Immature natural killer cell (primary cell): Measurements from ENCODE around the gene SUPT3H. TPM values are rescaled to one million over a fixed set of nuclear protein-coding genes. Genes with fewer than 3 reads are reported as not detected.
A peak's percentile ranks its signal among the peaks of the same experiment; 100 is the strongest.

Experiments
- DNase-seq, 3 donors: peaks; one replicate each; pipeline ENCODE4 v3.0.0; 2022; ENCODE audit warnings: mixed read lengths in 1 of 3
- H3K27ac Mint-ChIP-seq, 6 donors: one replicate each; pipeline ENCODE4 v1.8.0; 2020; ENCODE audit warnings: mixed read lengths in 6 of 6, mild to moderate bottlenecking in 5 of 6, inconsistent platforms in 4 of 6, moderate library complexity in 3 of 6
- H3K27me3 Mint-ChIP-seq, 3 donors: one replicate each; pipeline ENCODE4 v1.8.0; 2020 to 2021; ENCODE audit warnings: low read depth in 3 of 3, mild to moderate bottlenecking in 3 of 3, mixed read lengths in 3 of 3, moderate library complexity in 3 of 3, inconsistent platforms in 1 of 3
- H3K36me3 Mint-ChIP-seq, 3 donors: one replicate each; pipeline ENCODE4 v1.8.0; 2020; ENCODE audit warnings: mixed read lengths in 3 of 3, inconsistent platforms in 2 of 3, mild to moderate bottlenecking in 2 of 3
- H3K4me1 Mint-ChIP-seq, 2 donors: one replicate each; pipeline ENCODE4 v1.8.0; 2020; ENCODE audit warnings: inconsistent platforms in 2 of 2, mild to moderate bottlenecking in 2 of 2, mixed read lengths in 2 of 2, moderate library complexity in 1 of 2
- H3K4me3 Mint-ChIP-seq, 5 donors: one replicate each; pipeline ENCODE4 v1.8.0; 2020; ENCODE audit warnings: mild to moderate bottlenecking in 5 of 5, mixed read lengths in 5 of 5, inconsistent platforms in 3 of 5, moderate library complexity in 3 of 5
- H3K9me3 Mint-ChIP-seq, 6 donors: one replicate each; pipeline ENCODE4 v1.8.0; 2020; ENCODE audit warnings: mild to moderate bottlenecking in 6 of 6, mixed read lengths in 6 of 6, inconsistent platforms in 4 of 6, moderate library complexity in 3 of 6
- polyA plus RNA-seq, 3 donors: library from polyadenylated mRNA; unstranded; fragments of 300-500 nt; fragmentation: Illumina TruSeq; gene quantifications; one replicate each; pipeline ENCODE4 v1.2.3, GENCODE V29; 2021

SUPT3H gene
- polyA plus RNA-seq, 3 donors from 2014 or later = 3.4 to 12.5 (median 8.8) TPM

DNA sequence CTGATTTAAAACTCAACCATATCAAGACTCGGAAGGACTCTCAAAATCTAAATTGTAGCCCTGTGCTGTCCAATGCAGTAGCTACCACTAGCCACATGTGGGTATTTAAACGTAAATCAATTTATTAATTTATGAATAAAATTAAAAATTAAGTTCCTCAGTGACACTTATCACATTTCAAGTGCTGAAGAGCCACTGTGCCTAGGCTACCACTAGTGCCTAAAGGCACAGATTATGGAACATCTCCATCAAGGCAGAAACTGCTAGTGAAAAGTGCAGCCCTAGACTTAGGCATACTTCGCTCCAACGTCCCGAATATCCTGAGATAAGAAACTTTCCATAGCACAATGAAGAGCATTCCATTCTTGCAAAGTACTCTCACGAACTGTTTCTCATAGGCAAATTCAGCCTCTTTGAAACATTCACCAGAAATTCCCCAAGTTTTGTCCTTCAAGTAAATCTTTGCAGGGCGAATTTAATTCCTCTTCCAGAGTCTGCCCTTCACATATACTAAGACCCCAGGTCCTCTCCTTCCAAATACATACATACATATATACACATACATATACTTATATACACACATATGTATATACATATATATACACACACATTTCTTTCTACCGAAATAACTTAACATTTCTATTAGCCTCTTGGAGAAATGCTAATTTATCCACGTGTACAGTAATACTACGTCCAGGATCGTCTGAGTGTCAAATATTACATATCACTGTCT is 1.3 kb downstream of the SUPT3H start:
- peaks cover 20 to 27% of the 10 kb centered on the region in 2 donors for H3K4me1 Mint-ChIP-seq
- peaks cover 5 to 15% (median 15%) of the 10 kb centered on the region in 3 donors for H3K27me3 Mint-ChIP-seq
- H3K9me3 Mint-ChIP-seq = no peaks in the 10 kb centered on the region
- no peaks in the 10 kb centered on the region for H3K36me3 Mint-ChIP-seq
- DNase-seq = no peak
- peak overlapping the region; percentile 95 to 100 (median 100) for H3K4me3 Mint-ChIP-seq
- peak overlapping the region; percentile 93 to 99 (median 98) for H3K27ac Mint-ChIP-seq

DNA sequence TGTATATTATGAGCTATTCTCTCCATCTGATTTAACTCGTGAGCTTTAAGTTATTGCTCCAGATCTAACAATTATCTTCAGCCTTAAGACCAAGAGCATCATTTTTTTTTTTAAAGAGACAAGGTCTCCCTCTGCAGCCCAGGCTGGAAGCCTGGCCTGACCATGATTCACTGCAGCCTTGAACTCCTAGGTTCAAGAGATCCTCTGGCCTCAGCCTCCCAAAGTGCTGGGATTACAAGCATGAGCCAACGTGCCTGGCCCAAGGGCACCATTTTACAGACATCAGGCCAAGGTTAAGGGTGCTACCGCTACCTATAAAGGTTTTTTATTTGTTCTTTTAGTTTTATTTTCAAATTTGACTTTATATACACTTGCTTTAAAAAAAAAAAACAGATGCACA is 2.3 kb downstream of the SUPT3H start:
- no peak overlapping the region for H3K4me3 Mint-ChIP-seq
- peaks cover 20 to 27% of the 10 kb centered on the region in 2 donors for H3K4me1 Mint-ChIP-seq
- peak overlapping the region in 4 of 6 donors; percentile 0 to 53 (median 18) for H3K27ac Mint-ChIP-seq
- H3K36me3 Mint-ChIP-seq = no peaks in the 10 kb centered on the region
- peaks cover 5 to 15% (median 15%) of the 10 kb centered on the region in 3 donors for H3K27me3 Mint-ChIP-seq
- DNase-seq = no peak
- H3K9me3 Mint-ChIP-seq = no peaks in the 10 kb centered on the region

DNA sequence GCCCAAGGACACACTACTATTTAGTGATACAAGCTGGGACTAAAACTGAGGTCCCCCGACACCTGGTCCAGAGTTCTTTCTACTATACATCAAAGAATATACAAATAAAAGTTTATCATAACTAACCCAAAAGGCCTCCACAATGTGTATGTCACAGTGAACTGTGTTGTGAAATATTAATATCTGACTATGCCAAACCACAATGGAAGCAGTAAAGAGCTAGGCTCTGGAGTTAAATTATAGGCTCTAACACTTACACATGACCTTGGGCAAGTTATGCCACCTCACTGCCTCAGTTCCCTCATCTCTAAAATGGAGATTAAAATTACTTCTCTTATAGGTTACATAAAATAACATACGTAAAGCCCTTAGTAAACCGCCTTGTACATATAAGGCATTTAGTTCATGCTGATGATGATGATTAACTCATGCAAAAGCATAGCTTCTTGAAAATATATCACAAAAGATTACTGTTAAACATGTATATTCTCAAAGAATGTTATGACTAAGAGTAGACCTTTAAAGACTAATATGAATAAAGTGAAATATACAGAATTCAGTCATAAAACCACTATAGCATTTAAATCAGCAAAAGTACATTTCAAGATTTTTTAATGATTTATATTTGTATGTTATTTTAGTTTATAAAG is 5.7 kb downstream of the SUPT3H start:
- Mint-ChIP-seq H3K4me1 (peaks cover 6 to 9% of the 10 kb centered on the region in 2 donors), H3K9me3 (no peaks in the 10 kb centered on the region), H3K4me3 (no peak overlapping the region), H3K36me3 (no peaks in the 10 kb centered on the region), H3K27me3 (peaks cover 1 to 2% (median 1%) of the 10 kb centered on the region in 3 donors), H3K27ac (no peak overlapping the region)
- no peak for DNase-seq

DNA sequence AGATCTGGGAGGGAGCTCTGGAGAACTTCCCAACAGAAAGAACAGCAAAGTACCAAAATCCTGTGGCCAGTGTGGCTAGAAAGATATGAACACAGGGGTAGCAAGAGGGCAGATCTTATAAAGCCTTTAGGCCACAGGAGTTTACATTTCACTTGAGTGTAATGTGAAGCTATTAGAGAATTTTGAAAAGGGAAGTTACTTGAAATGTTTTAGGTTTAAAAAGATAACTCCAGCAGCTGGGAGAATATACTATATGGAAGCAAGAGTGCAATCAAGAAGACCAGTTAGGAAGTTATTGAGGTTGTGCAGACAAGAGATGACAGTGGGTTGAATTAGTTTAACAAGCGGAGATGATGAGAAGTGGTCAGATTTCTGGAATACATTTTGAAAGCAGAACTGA is 7.9 kb downstream of the SUPT3H start:
- Mint-ChIP-seq H3K36me3 (no peaks in the 10 kb centered on the region), H3K27ac (peak overlapping the region in 1 of 6 donors; percentile 51), H3K9me3 (no peaks in the 10 kb centered on the region), H3K4me3 (no peak overlapping the region), H3K4me1 (no peaks in the 10 kb centered on the region), H3K27me3 (peaks cover 0 to 1% (median 0%) of the 10 kb centered on the region in 3 donors)
- no peak for DNase-seq

DNA sequence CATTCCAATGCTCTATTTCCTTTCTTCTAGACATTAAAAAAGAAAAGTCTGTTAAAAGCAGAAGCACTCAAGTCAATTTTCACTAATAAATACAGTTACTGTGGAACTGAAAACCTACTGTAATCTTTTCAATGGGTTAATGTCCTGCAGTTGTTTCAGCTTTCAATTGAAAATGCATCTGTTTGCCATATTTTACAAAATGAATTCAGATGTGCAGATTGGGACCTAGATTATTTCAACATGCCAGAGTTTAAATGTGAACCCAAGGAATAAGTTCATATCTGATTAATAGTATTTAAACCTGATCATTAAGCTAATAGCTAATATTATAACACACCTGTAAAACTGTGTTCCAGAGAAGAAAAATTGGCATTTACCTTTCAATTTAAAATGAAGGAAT is 9.7 kb downstream of the SUPT3H start:
- Mint-ChIP-seq H3K9me3 (no peaks in the 10 kb centered on the region), H3K27ac (no peak overlapping the region), H3K36me3 (no peaks in the 10 kb centered on the region), H3K4me1 (no peaks in the 10 kb centered on the region), H3K4me3 (no peak overlapping the region), H3K27me3 (peaks cover 0 to 1% (median 0%) of the 10 kb centered on the region in 3 donors)
- DNase-seq = no peak

DNA sequence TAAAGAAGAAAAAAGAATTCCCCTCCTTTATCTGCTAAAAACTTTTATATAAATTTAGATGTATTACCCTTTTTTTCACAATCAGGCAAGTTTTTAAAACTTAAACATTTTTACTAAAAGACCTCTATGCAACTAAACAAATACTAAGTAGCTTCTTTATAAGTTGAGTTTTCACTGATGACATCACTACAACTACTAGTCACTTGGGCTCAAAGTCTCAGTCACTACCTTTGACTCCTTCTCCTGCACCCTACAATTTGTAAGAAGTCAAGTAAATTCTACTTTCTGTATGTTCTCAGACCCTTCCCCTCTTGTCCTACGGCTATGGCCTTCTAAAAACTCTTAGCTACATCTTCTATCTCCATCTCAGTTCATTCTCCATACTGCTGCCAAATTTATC is 11.2 kb downstream of the SUPT3H start:
- no peak for DNase-seq
- Mint-ChIP-seq H3K36me3 (peaks cover 0 to 5% (median 0%) of the 10 kb centered on the region in 3 donors), H3K27me3 (peaks cover 0 to 1% (median 0%) of the 10 kb centered on the region in 3 donors), H3K4me3 (no peak overlapping the region), H3K27ac (no peak overlapping the region), H3K4me1 (no peaks in the 10 kb centered on the region), H3K9me3 (no peaks in the 10 kb centered on the region)

DNA sequence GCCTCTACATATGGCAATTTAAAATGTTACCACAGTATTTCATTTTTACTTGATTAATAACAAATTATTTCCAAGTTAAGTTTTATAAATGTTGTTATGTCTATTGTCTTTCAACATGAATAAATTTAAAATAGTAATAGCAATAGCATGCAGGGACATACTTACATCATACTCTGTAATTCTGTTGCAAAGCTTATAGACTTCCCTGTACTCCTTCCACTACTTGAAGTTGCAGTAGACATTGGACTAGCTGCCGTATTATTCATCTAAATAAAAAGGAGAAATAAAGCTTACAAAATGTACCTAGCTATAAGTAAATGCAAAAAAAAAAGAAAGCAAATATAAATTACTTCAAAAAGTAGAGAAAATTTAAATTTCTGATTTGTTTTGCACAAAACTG is 12.7 kb downstream of the SUPT3H start:
- H3K4me3 Mint-ChIP-seq = no peak overlapping the region
- H3K9me3 Mint-ChIP-seq = no peaks in the 10 kb centered on the region
- H3K27me3 Mint-ChIP-seq = peaks cover 0 to under 1% (median 0%) of the 10 kb centered on the region in 3 donors
- H3K27ac Mint-ChIP-seq = no peak overlapping the region
- peaks cover 0 to 5% (median 0%) of the 10 kb centered on the region in 3 donors for H3K36me3 Mint-ChIP-seq
- no peaks in the 10 kb centered on the region for H3K4me1 Mint-ChIP-seq
- no peak for DNase-seq

DNA sequence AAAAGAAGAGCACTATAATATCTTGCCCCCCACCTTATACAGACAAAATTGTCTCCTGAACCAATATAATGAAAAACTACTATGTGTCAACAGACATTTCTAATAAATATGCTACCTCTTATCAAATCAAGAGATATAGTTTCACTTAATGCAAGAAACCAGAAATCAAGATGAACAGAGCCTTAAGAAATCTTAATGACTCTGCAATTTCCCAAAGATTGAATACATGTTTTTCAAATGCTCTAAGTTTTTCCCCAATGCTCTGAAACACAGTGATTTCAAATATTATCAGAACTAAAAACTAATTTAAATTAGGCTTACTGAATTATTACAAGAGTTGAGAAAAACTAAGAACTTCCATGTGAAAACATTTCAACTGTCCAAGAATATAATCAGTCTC is 13.3 kb downstream of the SUPT3H start:
- Mint-ChIP-seq H3K27me3 (no peaks in the 10 kb centered on the region), H3K36me3 (peaks cover 0 to 5% (median 0%) of the 10 kb centered on the region in 3 donors)

DNA sequence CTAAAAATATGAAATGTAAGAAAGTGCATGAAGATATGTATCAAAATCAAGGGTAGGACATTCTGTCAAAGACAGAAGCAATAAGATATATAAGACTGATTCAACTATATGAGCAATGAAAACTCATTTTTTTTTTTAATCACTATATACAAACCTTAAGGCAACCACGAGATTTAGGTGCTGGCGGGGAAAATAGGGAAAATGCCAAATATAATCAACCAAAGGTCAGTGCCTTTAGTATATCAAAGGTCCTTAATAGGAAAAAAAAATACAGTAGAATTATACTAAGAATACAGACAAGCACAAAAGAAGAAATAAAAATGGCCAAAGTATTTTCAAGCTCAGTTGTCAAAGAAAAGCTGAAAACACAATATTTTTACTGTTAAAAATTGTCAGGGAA is 24.1 kb downstream of the SUPT3H start:
- no peak for DNase-seq
- no peaks in the 10 kb centered on the region for H3K9me3 Mint-ChIP-seq
- H3K4me3 Mint-ChIP-seq = no peak overlapping the region
- no peaks in the 10 kb centered on the region for H3K4me1 Mint-ChIP-seq
- no peak overlapping the region for H3K27ac Mint-ChIP-seq
- no peaks in the 10 kb centered on the region for H3K27me3 Mint-ChIP-seq
- H3K36me3 Mint-ChIP-seq = peaks cover 0 to 12% (median 0%) of the 10 kb centered on the region in 3 donors

More for the DNA sequence above, 13.3 kb downstream of the SUPT3H start:
- no peaks in the 10 kb centered on the region for H3K9me3 Mint-ChIP-seq
- no peak for DNase-seq
- no peaks in the 10 kb centered on the region for H3K4me1 Mint-ChIP-seq
- H3K4me3 Mint-ChIP-seq = no peak overlapping the region
- H3K27ac Mint-ChIP-seq = no peak overlapping the region

DNA sequence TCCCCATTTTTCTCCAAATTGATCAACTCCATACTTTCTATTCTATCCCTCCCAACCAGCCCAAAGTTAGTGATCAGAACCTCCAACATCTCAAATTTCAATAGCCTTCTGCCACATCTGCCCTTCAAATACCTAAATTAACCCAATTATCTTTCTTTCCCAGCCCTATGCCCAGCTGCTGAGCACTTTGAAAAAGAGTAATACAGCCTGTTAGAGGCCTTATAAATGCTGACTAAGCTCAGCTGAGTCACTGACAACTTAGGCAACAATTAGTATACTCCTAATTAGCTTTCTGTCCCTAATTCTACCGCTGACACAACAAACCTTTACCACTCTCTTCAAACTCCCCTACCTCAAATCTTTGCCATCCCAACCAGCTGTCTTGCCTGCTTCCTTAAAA is 26.1 kb downstream of the SUPT3H start:
- Mint-ChIP-seq H3K27me3 (peaks cover 0 to 2% (median 0%) of the 10 kb centered on the region in 3 donors), H3K36me3 (peaks cover 0 to 12% (median 0%) of the 10 kb centered on the region in 3 donors), H3K4me1 (no peaks in the 10 kb centered on the region), H3K4me3 (no peak overlapping the region), H3K9me3 (no peaks in the 10 kb centered on the region), H3K27ac (no peak overlapping the region)
- DNase-seq = no peak

DNA sequence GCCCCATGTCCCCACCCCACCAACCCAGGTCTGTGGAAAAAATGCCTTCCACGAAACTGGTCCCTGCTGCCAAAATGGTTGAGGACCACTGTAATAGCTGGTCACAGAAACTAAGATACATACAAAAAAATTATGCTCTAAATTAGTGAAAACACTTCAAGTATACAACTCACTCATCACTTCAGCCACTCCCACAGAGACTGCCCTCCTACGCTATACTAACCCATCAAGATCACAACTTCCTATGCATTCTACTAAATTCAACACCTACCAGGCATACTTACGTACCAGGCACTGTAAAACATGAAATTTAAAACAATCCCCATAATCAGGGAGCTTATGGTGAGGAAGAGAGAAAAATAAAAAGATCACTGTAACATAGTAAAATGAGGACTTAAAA is 26.7 kb downstream of the SUPT3H start:
- peaks cover 0 to 12% (median 0%) of the 10 kb centered on the region in 3 donors for H3K36me3 Mint-ChIP-seq
- H3K27ac Mint-ChIP-seq = no peak overlapping the region
- H3K9me3 Mint-ChIP-seq = no peaks in the 10 kb centered on the region
- peaks cover 0 to 2% (median 0%) of the 10 kb centered on the region in 3 donors for H3K27me3 Mint-ChIP-seq
- no peaks in the 10 kb centered on the region for H3K4me1 Mint-ChIP-seq
- no peak overlapping the region for H3K4me3 Mint-ChIP-seq
- DNase-seq = no peak

DNA sequence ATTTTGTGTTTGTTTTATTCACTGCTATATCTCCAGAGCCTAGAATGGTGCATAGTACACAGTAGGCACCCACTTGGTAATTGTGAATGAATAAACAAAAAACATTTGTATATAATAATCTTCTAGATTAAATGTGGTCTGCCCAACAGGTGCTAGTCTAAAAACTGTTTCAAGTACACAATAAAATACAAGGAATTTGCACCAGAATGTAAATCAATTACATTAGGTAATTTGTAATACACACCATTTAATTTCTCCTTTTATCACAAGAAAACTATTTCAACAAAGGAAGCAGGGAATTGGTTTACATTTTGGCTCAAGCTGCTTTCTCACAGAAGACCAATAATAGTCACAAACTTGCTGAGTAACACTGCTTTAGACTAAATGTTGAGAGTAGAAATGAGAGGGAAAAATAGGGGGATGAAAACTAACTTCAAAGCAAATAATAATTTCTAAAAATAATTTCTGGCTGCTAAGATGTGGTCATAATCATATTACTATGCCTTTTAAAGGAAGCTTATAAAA is 27.5 kb downstream of the SUPT3H start:
- H3K36me3 Mint-ChIP-seq = peaks cover 0 to 12% (median 0%) of the 10 kb centered on the region in 3 donors
- DNase-seq = no peak
- no peaks in the 10 kb centered on the region for H3K9me3 Mint-ChIP-seq
- H3K27me3 Mint-ChIP-seq = peaks cover 0 to 2% (median 0%) of the 10 kb centered on the region in 3 donors
- no peaks in the 10 kb centered on the region for H3K4me1 Mint-ChIP-seq
- H3K27ac Mint-ChIP-seq = no peak overlapping the region
- H3K4me3 Mint-ChIP-seq = no peak overlapping the region

DNA sequence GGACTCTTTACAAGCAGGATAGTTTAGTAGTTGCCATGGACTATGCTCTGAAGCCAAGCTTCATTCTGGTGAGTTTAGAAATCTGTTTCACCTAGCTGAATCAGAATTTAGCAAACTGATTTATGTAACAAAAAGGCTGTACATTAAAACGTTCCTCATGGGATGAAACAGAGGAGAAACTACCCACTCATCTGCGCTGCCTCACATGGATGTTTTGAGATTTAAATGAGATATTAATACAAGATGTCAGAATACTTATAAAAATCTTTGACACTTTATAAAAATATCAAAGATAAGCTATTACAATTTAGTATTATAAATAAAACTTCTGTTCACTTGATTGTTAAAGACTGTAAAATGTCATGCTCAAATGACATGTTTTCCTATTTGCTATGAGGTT is 32.8 kb downstream of the SUPT3H start:
- H3K4me1 Mint-ChIP-seq = no peaks in the 10 kb centered on the region
- peaks cover 0 to 4% (median 0%) of the 10 kb centered on the region in 3 donors for H3K27me3 Mint-ChIP-seq
- peaks cover 0 to 3% (median 0%) of the 10 kb centered on the region in 3 donors for H3K36me3 Mint-ChIP-seq
- H3K4me3 Mint-ChIP-seq = no peak overlapping the region
- no peak overlapping the region for H3K27ac Mint-ChIP-seq
- H3K9me3 Mint-ChIP-seq = no peaks in the 10 kb centered on the region
- no peak for DNase-seq

DNA sequence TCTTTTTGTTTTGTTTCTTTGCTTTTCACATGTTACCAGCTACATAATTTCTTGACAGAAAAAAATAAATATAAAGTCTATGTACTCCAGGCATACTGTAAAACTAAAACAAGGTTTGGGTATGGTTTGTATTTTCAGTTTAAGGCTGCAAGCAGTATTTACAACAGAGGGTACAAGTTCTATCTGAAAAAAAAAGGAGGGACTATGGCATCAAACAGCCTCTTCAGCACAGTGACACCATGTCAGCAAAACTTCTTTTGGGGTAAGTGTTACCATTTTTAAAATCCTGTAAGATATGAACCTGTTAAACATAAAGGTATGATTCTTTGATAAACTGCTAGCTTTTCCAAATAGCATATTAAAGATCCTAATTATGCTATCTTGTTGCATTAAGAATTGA is 49.2 kb downstream of the SUPT3H start:
- Mint-ChIP-seq H3K36me3 (no peaks in the 10 kb centered on the region), H3K9me3 (no peaks in the 10 kb centered on the region), H3K4me3 (peak overlapping the region; percentile 47 to 72 (median 60)), H3K27ac (peak overlapping the region in 3 of 6 donors; percentile 23 to 70 (median 32)), H3K4me1 (peaks cover 24 to 35% of the 10 kb centered on the region in 2 donors), H3K27me3 (no peaks in the 10 kb centered on the region)
- no peak for DNase-seq
